GM12878 (cell line): ENCODE data around the gene SOST. TPM values are rescaled to one million over a fixed set of nuclear protein-coding genes. Genes with fewer than 3 reads are reported as not detected.

Experiments used
- ATAC-seq: fragments of 200-7000 bp; cut with Tn5 transposase; 3 replicates; pipeline ENCODE4 v1.9.1; 2020; ENCODE audit warnings: mild to moderate bottlenecking, moderate library complexity
- BruUV-seq: library from RNA; stranded (reverse); fragments of 400-500 nt; replicated peaks from 2 replicates; lab custom pipeline; 2021; lab: Mats Ljungman, UMichigan
- CTCF ChIA-PET: fragments of 300-600 bp; sonication (Branson Sonifier 250); formaldehyde crosslinking; extraction: SDS; loops from one replicate; lab custom pipeline; 2021; ENCODE audit warnings: inconsistent platforms; lab: Yijun Ruan, JAX
- POLR2A ChIA-PET: fragments of 350-600 bp; formaldehyde crosslinking; extraction: SDS; loops from one replicate; lab custom pipeline; 2021; ENCODE audit warnings: inconsistent platforms; lab: Charles Lee
- RAD21 ChIA-PET: fragments of 300-600 bp; sonication (Branson Sonifier 250); formaldehyde crosslinking; loops from one replicate; lab custom pipeline; 2023; ENCODE audit warnings: antibody characterized with exemption; ENCODE audit not compliant: unreplicated experiment; lab: Charles Lee
- SMC1A ChIA-PET: fragments of 300-600 bp; sonication (Branson Sonifier 250); formaldehyde crosslinking; loops from one replicate; lab custom pipeline; 2023; ENCODE audit not compliant: unreplicated experiment, uncharacterized antibody; lab: Charles Lee
- DNase-seq: peaks from one replicate; pipeline ENCODE4 v3.0.0-alpha.2; 2011; ENCODE audit warnings: low read depth, low spot score
- FAIRE-seq: peaks from 3 replicates; lab custom pipeline; 2011; peaks lifted over from hg19 to GRCh38; lab: Jason Lieb, UNC
- H2AFZ ChIP-seq: 2 replicates; pipeline ENCODE4 v1.6.0; 2011; ENCODE audit warnings: low read depth, low read length, control low read depth; ENCODE audit not compliant: control insufficient read depth
- H3K27ac ChIP-seq: 2 replicates; pipeline ENCODE4 v1.5.1; 2011; ENCODE audit warnings: control low read depth; ENCODE audit not compliant: control insufficient read depth, insufficient read depth
- H3K27me3 ChIP-seq, 2 experiments: replicated peaks in 1 of 2; 2 replicates each; pipeline versions ENCODE4 v1.6.0 to v1.6.1; 2011; ENCODE audit warnings: low read length in 1 of 2; ENCODE audit not compliant: control insufficient read depth in 2 of 2, insufficient read depth in 2 of 2
- H3K36me3 ChIP-seq, 2 experiments: 2 replicates each; pipeline ENCODE4 v1.5.1; 2011; ENCODE audit warnings: low read length in 1 of 2; ENCODE audit not compliant: control insufficient read depth in 2 of 2, insufficient read depth in 2 of 2
- H3K4me1 ChIP-seq: 2 replicates; pipeline ENCODE4 v1.6.1; 2011; ENCODE audit warnings: mild to moderate bottlenecking, low read length, moderate library complexity, mixed read lengths; ENCODE audit not compliant: control insufficient read depth, insufficient read depth
- H3K4me2 ChIP-seq: 2 replicates; pipeline ENCODE4 v1.6.0; 2011; ENCODE audit warnings: control low read depth; ENCODE audit not compliant: control insufficient read depth, insufficient read depth
- H3K4me3 ChIP-seq: fragments of 200-600 bp; sonication (generic); 2 replicates; pipeline ENCODE4 v1.5.1; 2016
- H3K79me2 ChIP-seq: 2 replicates; pipeline ENCODE4 v1.6.0; 2011; ENCODE audit warnings: low read length; ENCODE audit not compliant: control insufficient read depth, insufficient read depth
- H3K9ac ChIP-seq: 2 replicates; pipeline ENCODE4 v1.8.0; 2011; ENCODE audit warnings: low read length, control low read depth, mixed read lengths; ENCODE audit not compliant: control insufficient read depth, insufficient read depth
- H3K9me3 ChIP-seq: replicated peaks from 3 replicates; pipeline ENCODE4 v1.5.1; 2011; ENCODE audit warnings: mild to moderate bottlenecking, low read length; ENCODE audit not compliant: control insufficient read depth, insufficient read depth
- H4K20me1 ChIP-seq: 2 replicates; pipeline ENCODE4 v1.6.0; 2011; ENCODE audit not compliant: control insufficient read depth, insufficient read depth
- CBX5 ChIP-seq: sonication (generic); IDR thresholded peaks from 2 replicates; pipeline ENCODE4 v1.6.1; 2016; ENCODE audit warnings: low read depth, moderate library complexity, mild to moderate bottlenecking, inconsistent platforms
- ESRRA ChIP-seq: IDR thresholded peaks from 2 replicates; pipeline ENCODE4 v1.6.1; 2012; ENCODE audit warnings: mild to moderate bottlenecking, low read length, improper control_type of control experiment
- IRF4 ChIP-seq: IDR thresholded peaks from 2 replicates; pipeline ENCODE4 v1.6.1; 2011; ENCODE audit warnings: low read depth, low read length
- NKRF ChIP-seq: fragments of 450-650 bp; conservative IDR thresholded peaks from 2 replicates; pipeline ENCODE4 v1.6.1; 2017; ENCODE audit warnings: mild to moderate bottlenecking, moderate library complexity
- ZSCAN29 ChIP-seq: fragments of 450-650 bp; IDR thresholded peaks from 2 replicates; pipeline ENCODE4 v1.6.1; 2017; ENCODE audit warnings: mild to moderate bottlenecking, moderate library complexity
- WGBS: methylation state at CpG from one replicate; pipeline ENCODE4 v1.1.6; 2016; ENCODE audit warnings: low lambda C conversion rate; ENCODE audit not compliant: insufficient replicate concordance, insufficient coverage; ENCODE audit errors: missing lambda C conversion rate; 5-methylcytosine and 5-hydroxymethylcytosine counted together
- in situ Hi-C: fragments of 300-500 bp; cut with MboI; formaldehyde crosslinking; loops from 9 replicates; pipeline ENCODE4 v1.14.3; 2018; ENCODE audit warnings: mixed read lengths
- intact Hi-C: fragments of 100-400 bp; cut with micrococcal nuclease; formaldehyde crosslinking; loops from one replicate; pipeline ENCODE4 v1.14.2; 2022; ENCODE audit not compliant: unreplicated experiment
- polyA plus RNA-seq, 11 experiments: library from polyadenylated mRNA; depleted of rRNA in 4 of 11; unstranded in 6 of 11; stranded (reverse) in 5 of 11; fragments of >200 nt; fragmentation: Nextera tagmentation in 4 of 11; fragmentation: Illumina TruSeq in 1 of 11; extraction: Ambion mirVana in 4 of 11; extraction: Trizol in 1 of 11; gene quantifications; 1 replicate in 1 of 11; 2 replicates in 10 of 11; pipeline versions ENCODE4 v1.2.1 to v1.2.3, GENCODE V29; 2011 to 2016; ENCODE audit warnings: inconsistent platforms in 2 of 11, missing spikeins in 2 of 11, low read depth in 1 of 11
- total RNA-seq, 4 experiments: library from RNA; depleted of rRNA in 3 of 4; stranded (reverse); fragments of >200 nt in 3 of 4; fragmentation: Illumina TruSeq in 1 of 4; extraction: Trizol in 1 of 4; gene quantifications; 2 replicates each; pipeline versions ENCODE4 v1.2.1 to v1.2.3, GENCODE V29; 2013 to 2021

The SOST gene
- total and polyA plus RNA-seq, 10 of the 15 experiments (the other 5 are each of a cell fraction or from before 2014, with no cell fraction given) = not detected

- H4K20me1 ChIP-seq = no peaks in the 10 kb centered on the region
- DNase-seq (no peak), FAIRE-seq (no peak), ATAC-seq (no peak)
- no peak overlapping the region for H3K9ac ChIP-seq
- no peak overlapping the region for H3K4me3 ChIP-seq
- H3K9me3 ChIP-seq = no peaks in the 10 kb centered on the region
- no peak overlapping the region for H3K27ac ChIP-seq
- no peak overlapping the region for H3K4me2 ChIP-seq
- ChIA-PET POLR2A (no interaction called here), SMC1A (interaction anchor here (1.0 to 7.4 kb wide), 3 partner anchors 60 to 180 kb away, joined by 5 to 171 read pairs (median 11); no protein-coding TSS in a partner anchor), CTCF (interaction anchor here (4.8 to 14.6 kb wide), 3 partner anchors 10 to 181 kb away, joined by 24 to 515 read pairs (median 134); no protein-coding TSS in a partner anchor), RAD21 (interaction anchor here (0.6 to 11.0 kb wide), 3 partner anchors 10 to 61 kb away, joined by 3 to 171 read pairs (median 4); no protein-coding TSS in a partner anchor)
- no TSS peak for BruUV-seq
- H3K36me3 ChIP-seq = no peaks in the 10 kb centered on the region
- intact Hi-C loops = no loop called here
- WGBS = 39% methylated on average over 8 of the region's 8 CpGs
- in situ Hi-C loops = no loop called here
- TF ChIP-seq NKRF = no peak
- no peak for TF ChIP-seq CBX5
- no peak for TF ChIP-seq ZSCAN29
- no peak for TF ChIP-seq IRF4
- no peak for TF ChIP-seq ESRRA
- TF ChIP-seq, all 136 proteins: peak for 0
- Histone ChIP-seq H3K4me1 (no peaks in the 10 kb centered on the region), H3K27me3 (peaks cover 5 to 6% of the 10 kb centered on the region in 2 experiments), H3K79me2 (no peaks in the 10 kb centered on the region), H2AFZ (no peak overlapping the region)
Measured at GRCh38 chr17:43757171-43757660, 1.4 kb downstream of the SOST start.
